Germinal center (tissue), 1 donor: Measurements from ENCODE around the gene OR1I1.
"Not testable (repeated sequence)": the region's sequence is repeated elsewhere in the genome, so short reads cannot be mapped to it uniquely, and the experiment has no call there.

Experiments
- DNase-seq: peaks from one replicate; pipeline ENCODE4 v3.0.0; 2012; ENCODE audit warnings: mixed read lengths, low spot score

Gene OR1I1

GRCh38 chr19:15081911-15082310 lies at the start of gene OR1I1:
Gene OR1I1 (plus strand): TSS chr19:15082211. CDS start chr19:15087066, 4,855 bp downstream.
- no peak for DNase-seq

DNA sequence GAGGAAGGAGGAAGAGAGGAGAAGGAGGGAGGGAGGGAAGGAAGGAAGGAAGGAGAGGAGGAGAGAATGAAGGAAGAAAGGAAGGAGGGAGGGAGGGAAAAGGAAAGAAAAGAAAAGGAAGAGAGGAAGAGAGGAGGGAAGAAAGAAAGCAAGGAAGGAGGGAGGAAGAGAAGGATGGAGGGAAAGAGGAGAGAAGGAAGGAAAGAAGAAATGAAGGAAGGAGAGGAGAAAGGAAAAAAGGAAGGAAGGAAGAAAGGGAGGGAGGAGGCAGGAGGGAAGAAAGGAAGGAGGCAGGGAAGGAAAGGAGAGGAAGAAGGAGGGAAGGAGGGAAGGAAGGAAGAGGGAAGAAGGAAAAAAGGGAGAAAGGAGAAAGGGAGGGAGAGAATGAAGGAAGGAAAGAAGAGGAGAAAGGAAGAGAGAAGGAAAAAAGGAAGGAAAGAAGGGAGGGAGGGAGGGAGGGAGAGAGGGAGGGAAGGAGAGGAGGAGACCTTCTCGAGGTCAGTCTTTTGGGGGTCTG lies 46.2 kb upstream of the OR1I1 start:
- DNase-seq: no peak

- no peak for DNase-seq
Measured at GRCh38 chr19:15037586-15037985, 44.4 kb upstream of the OR1I1 start.

- DNase-seq: no peak
Measured at GRCh38 chr19:15038294-15038693, 43.7 kb upstream of the OR1I1 start.

DNA sequence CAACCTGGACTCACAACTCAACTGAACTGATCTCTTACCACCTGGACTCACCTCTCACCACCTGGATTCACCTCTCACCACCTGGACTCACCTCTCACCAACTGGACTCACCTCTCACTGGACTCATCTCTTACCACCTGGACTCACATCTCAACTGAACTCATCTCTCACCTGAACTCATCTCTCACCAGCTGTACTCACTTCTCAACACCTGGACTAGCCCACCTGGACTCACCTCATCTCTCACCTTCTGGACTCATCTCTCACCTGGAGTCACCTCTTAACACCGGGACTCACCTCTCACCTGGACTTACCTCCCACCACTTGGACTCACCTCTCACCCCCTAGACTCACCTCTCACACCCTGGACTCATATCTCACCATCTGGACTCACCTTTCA lies 40.0 kb upstream of the OR1I1 start:
- DNase-seq: no peak

DNA sequence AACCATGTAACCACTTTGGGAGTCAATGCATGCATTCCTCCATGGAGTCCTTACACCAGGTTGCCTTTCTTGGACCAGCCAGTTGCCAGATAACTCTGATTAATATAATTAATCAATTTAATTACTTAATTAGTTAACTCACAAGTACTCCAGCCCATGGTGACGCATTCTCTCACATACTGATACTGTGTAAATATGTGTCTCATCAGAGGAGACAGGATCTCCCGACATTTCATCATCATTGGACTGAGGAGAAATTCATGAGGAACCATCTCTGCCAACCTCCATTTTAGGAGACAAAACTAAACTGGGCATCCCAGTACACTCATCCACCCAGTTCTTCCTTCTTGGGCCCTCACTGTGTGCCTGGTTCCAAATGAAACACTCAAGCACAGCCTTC lies 39.2 kb upstream of the OR1I1 start:
- no peak for DNase-seq

DNA sequence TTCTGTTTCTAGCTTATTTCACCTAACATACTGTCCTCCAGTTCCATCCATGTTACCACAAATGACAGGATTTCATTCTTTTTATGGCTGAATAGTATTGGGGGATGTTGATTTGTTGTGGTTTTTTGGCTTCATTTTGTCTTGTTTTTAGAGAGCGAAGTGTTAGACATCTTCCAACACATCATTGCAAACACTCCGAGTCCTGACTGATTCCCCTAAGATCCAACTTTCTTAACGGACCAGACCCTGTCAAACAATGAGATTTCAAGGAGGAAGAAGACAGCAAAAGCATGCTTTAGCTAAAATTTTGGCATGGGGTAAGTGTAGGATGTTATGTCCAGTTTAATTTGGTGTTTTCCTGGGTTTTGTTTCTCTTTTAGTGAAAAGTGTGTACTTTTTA lies 36.5 kb upstream of the OR1I1 start:
- no peak for DNase-seq

- no peak for DNase-seq
Measured at GRCh38 chr19:15047680-15048079, 34.3 kb upstream of the OR1I1 start.

- no peak for DNase-seq
Measured at GRCh38 chr19:15048128-15048527, 33.9 kb upstream of the OR1I1 start.

DNA sequence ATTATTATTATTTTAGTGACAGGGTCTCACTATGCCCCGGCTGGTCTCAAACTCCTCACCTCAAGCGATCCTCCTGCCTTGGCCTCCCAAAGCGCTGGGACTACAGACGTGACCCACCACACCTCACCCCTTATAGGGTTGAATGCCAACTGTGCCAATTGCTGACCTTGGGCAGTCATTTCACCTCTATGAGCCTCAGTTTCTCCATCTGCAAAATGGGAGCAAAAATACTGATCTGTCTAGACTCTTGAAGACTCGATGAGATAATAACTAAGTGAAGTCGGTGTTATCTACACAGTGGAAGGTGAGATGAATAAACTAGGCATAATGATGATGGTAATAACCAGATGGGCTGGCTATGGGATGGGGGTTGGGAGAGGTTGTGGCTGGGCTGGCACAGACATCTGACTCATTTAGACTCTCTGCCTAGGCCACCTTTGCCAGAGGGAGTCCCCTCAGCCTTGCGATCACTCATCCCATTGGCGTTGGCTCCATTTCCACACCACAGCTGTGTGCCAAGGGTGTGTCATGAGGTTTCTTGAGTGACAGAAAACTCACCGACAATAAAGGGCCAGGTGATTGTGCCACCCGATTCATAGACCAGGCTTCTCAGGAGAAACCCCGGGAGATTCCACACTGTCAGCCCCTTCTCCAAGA lies 33.0 kb upstream of the OR1I1 start, which contains the start of gene CASP14:
Gene CASP14, plus strand, starts transcription at position 596 of the 657 bp plus-strand sequence. CDS start 2,772 bp downstream, outside the sequence.
- no peak for DNase-seq

- DNase-seq: no peak
Measured at GRCh38 chr19:15050639-15051038, 31.4 kb upstream of the OR1I1 start.

- no peak for DNase-seq
Measured at GRCh38 chr19:15062036-15062435, 20.0 kb upstream of the OR1I1 start.

DNA sequence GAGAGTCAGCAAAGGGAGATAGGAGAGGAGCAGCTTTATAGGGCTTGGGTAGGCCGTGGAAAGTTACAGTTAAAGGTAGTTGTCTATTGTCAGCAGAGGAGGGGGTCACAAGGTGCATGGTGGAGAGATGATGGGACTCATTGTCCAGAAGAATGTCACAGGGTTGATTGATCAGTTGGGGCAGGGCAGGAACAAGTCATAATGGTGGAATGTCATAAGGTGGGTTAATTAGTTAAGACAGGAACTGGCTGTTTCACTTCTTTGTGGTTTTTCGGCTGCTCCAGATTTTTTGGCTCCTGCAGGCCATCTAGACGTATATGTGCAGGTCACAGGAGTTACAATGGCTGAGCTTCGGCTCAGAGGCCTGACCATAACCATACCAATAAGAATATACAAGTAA lies 11.6 kb upstream of the OR1I1 start:
- DNase-seq: not testable (repeated sequence)

GRCh38 chr19:15072930-15073647 lies 8.9 kb upstream of the OR1I1 start:
- no peak for DNase-seq

DNA sequence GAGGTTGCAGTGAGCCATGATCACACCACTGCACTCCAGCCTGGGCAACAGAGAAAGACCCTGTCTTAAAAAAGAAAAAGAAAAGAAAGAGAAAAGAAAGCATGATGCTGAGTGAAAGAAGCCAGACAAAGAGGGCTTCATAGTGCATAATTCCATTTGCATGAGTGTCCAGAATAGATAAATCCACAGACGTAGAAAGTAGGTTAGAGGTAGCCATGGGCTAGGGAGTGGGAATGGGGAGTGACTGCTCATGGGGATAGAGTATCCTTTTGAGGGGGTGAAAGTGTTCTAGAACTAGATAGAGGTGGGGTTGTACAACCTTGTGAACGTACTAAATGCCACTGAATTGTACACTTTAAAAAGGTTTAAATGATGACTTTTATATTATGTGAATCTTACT lies 7.6 kb upstream of the OR1I1 start:
- no peak for DNase-seq

GRCh38 chr19:15075806-15076205 lies 6.2 kb upstream of the OR1I1 start:
- no peak for DNase-seq

DNA sequence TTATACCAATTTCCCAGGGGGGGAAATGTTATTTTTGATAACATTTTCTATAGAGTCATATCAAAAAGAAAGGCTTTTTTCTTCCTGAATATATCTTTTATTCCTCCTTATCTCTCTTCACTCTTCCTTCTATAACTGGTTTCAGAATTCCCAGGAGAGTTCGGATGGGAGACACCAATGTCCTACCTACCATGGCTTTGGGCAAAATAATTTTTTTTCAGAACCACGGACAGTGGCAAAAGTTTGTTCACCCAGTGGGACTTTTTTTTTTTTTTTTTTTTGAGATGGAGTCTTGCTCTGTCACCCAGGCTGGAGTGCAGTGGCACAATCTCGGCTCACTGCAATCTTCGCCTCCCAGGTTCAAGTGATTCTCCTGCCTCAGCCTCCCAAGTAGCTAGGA lies 2.0 kb upstream of the OR1I1 start:
- not testable (repeated sequence) for DNase-seq

GRCh38 chr19:15087182-15087581 lies 5.2 kb downstream of the OR1I1 start:
- no peak for DNase-seq

DNA sequence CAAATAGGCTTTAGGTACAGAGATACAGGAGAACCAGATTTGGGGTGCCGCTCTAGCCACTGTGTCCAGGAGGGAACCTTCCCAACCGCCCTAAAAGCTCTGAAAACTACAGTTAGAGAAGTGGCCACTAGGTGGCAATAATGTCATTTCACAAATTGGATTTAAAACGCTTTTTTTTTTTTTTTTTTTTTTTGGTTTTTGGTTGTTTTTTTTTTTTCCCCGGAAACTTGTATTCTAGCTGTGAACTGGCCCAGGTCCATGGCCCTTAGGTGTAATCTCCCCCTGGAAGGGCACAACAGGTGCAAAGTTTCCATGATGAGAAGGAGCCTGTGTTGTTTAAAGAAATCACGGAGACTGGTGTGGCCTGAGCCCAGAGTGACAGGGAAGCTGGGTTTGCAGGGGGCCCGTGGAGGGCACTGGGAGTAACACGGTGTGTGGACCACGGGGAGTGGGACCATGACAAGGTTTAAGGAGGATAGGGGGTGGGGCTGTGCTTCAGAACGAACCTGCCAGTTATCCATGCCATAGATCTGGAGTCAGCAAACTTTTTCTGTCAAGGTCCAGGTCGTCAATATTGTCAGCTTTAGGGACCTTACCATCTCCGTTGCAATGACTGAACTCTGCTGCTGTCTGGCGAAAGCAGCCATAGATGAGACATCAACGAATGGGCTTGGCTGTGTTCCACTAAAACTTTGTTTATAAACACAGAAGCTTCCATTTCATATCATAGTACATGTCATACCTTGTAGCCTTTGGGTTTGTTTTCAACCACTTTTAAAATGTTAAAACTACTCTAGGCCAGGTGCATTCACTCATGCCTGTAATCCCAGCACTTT lies 10.1 kb downstream of the OR1I1 start:
- no peak for DNase-seq

- DNase-seq: no peak
Measured at GRCh38 chr19:15093001-15093400, 11.0 kb downstream of the OR1I1 start.

GRCh38 chr19:15096223-15096622 lies 14.2 kb downstream of the OR1I1 start:
- DNase-seq: no peak

DNA sequence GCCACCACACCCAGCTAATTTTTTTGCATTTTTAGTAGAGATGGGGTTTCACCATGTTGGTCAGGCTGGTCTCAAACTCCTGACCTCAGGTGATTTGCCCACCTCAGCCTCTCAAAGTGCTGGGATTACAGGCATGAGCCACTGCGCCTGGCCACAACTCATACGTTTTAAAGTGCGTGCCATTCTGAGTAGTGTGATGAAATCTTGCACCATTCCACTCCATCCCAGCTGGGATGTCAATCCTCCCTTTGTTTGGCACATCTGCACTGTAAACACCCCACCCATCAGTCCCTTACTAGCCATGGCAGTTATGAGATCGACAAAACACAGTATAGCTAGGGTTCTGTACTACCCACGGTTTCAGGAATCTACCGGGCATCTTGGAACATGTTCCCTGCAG lies 16.0 kb downstream of the OR1I1 start:
- not testable (repeated sequence) for DNase-seq

GRCh38 chr19:15098460-15098859 lies 16.4 kb downstream of the OR1I1 start:
- DNase-seq: no peak
